ENCODE measurements around the gene AQP12B.
"Not testable (repeated sequence)": the region's sequence is repeated elsewhere in the genome, so short reads cannot be mapped to it uniquely, and the experiment has no call there.

DNA sequence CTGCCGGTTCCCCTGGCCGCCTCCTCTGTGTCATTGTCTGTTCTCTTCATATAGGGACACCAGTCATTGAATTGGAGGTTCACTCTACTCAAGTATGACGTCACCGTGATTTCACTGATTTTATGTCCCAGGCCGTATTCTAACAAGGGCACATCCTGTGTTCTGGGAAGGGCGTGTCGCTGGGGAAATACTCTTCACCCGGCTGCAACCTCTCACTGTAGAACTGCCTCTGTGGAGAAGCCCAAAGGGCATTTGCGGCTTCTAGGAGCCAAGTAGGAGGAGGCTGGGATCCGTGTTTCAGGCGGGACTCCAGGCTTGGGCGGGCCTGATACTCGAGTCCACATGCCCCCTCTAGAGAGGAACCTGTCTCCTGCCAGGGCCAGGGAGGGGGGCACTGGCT, 13.8 kb upstream of the AQP12B start:
- TF ChIP-seq POLR2AphosphoS5 (IDR thresholded peaks at IDR 0.05; ENCODE audit: low read depth, low read length); POLR2A (IDR thresholded peaks at IDR 0.05; ENCODE audit: low read depth, low read length); TAF1 (IDR thresholded peaks at IDR 0.05; ENCODE audit: low read depth, low read length); SPI1 (IDR thresholded peaks at IDR 0.05; ENCODE audit: low read depth, low read length); PAX5 (IDR thresholded peaks at IDR 0.05; ENCODE audit: insufficient read depth, low read length, severe bottlenecking); POU2F2 (IDR thresholded peaks at IDR 0.05; ENCODE audit: low read depth, low read length): not testable (repeated sequence)

Data from GM12891 (cell line).